Measurements from ENCODE around the gene CENPF. TPM values are rescaled to one million over a fixed set of nuclear protein-coding genes. Genes with fewer than 3 reads are reported as not detected.

CENPF gene
- total RNA-seq, 3 donors from 2014 or later (not counting 1 experiment from before 2014, with no cell fraction given): 3.8 to 6.6 (median 4.0) TPM

- Mint-ChIP-seq H3K36me3 (no peaks in the 10 kb centered on the region), H3K27me3 (ENCODE audit: low read depth in 2 of 2) (peaks cover 0 to 10% of the 10 kb centered on the region in 2 donors), H3K27ac (no peak overlapping the region), H3K4me3 (no peak overlapping the region), H3K9me3 (no peaks in the 10 kb centered on the region), H3K4me1 (no peaks in the 10 kb centered on the region)
- no peak for TF ChIP-seq CTCF (IDR thresholded peaks at IDR 0.05)
- Histone ChIP-seq H3K9me3 (ENCODE audit: control insufficient read depth, insufficient read depth, low read length) (no peaks in the 10 kb centered on the region), H3K4me1 (ENCODE audit: control insufficient read depth, insufficient read depth, low read length) (no peaks in the 10 kb centered on the region), H3K27me3 (ENCODE audit: control insufficient read depth, insufficient read depth, low read length) (no peaks in the 10 kb centered on the region), H3K4me3 (ENCODE audit: low read length) (no peak overlapping the region), H3K36me3 (ENCODE audit: control insufficient read depth, insufficient read depth, low read length) (no peaks in the 10 kb centered on the region), H3K27ac (ENCODE audit: low read length) (no peak overlapping the region)
- ATAC-seq: no peak
- 88% methylated on average over 4 of the region's 4 CpGs for WGBS (ENCODE audit: insufficient coverage)
- no peak for DNase-seq
- intact Hi-C loops (cut with micrococcal nuclease): no loop called here
Observed at GRCh38 chr1:214568328-214568727, 34.7 kb upstream of the CENPF start.

GRCh38 chr1:214569357-214570004 lies 33.5 kb upstream of the CENPF start:
- Mint-ChIP-seq H3K4me1 (no peaks in the 10 kb centered on the region), H3K4me3 (no peak overlapping the region), H3K36me3 (no peaks in the 10 kb centered on the region), H3K27me3 (ENCODE audit: low read depth in 2 of 2) (peaks cover 0 to 10% of the 10 kb centered on the region in 2 donors), H3K9me3 (no peaks in the 10 kb centered on the region), H3K27ac (no peak overlapping the region)
- intact Hi-C loops (cut with micrococcal nuclease): no loop called here
- Histone ChIP-seq H3K27ac (ENCODE audit: low read length) (no peak overlapping the region), H3K36me3 (ENCODE audit: control insufficient read depth, insufficient read depth, low read length) (no peaks in the 10 kb centered on the region), H3K27me3 (ENCODE audit: control insufficient read depth, insufficient read depth, low read length) (no peaks in the 10 kb centered on the region), H3K4me3 (ENCODE audit: low read length) (no peak overlapping the region), H3K4me1 (ENCODE audit: control insufficient read depth, insufficient read depth, low read length) (no peaks in the 10 kb centered on the region), H3K9me3 (ENCODE audit: control insufficient read depth, insufficient read depth, low read length) (no peaks in the 10 kb centered on the region)
- 98% methylated on average over 1 of the region's 2 CpGs for WGBS (ENCODE audit: insufficient coverage)
- TF ChIP-seq CTCF (IDR thresholded peaks at IDR 0.05): no peak
- DNase-seq (no peak), ATAC-seq (no peak)

GRCh38 chr1:214570442-214570841 lies 32.6 kb upstream of the CENPF start:
- Mint-ChIP-seq H3K4me1 (no peaks in the 10 kb centered on the region), H3K27me3 (ENCODE audit: low read depth in 2 of 2) (peaks cover 0 to 10% of the 10 kb centered on the region in 2 donors), H3K27ac (no peak overlapping the region), H3K36me3 (no peaks in the 10 kb centered on the region), H3K4me3 (no peak overlapping the region), H3K9me3 (no peaks in the 10 kb centered on the region)
- Histone ChIP-seq H3K36me3 (ENCODE audit: control insufficient read depth, insufficient read depth, low read length) (no peaks in the 10 kb centered on the region), H3K4me1 (ENCODE audit: control insufficient read depth, insufficient read depth, low read length) (no peaks in the 10 kb centered on the region), H3K9me3 (ENCODE audit: control insufficient read depth, insufficient read depth, low read length) (no peaks in the 10 kb centered on the region), H3K27ac (ENCODE audit: low read length) (no peak overlapping the region), H3K27me3 (ENCODE audit: control insufficient read depth, insufficient read depth, low read length) (no peaks in the 10 kb centered on the region), H3K4me3 (ENCODE audit: low read length) (no peak overlapping the region)
- intact Hi-C loops (cut with micrococcal nuclease): no loop called here
- no peak for ATAC-seq
- TF ChIP-seq CTCF (IDR thresholded peaks at IDR 0.05): no peak
- 63% methylated on average over 2 of the region's 2 CpGs for WGBS (ENCODE audit: insufficient coverage)
- DNase-seq: no peak

GRCh38 chr1:214571281-214571680 lies 31.7 kb upstream of the CENPF start:
- Histone ChIP-seq H3K36me3 (ENCODE audit: control insufficient read depth, insufficient read depth, low read length) (no peaks in the 10 kb centered on the region), H3K27ac (ENCODE audit: low read length) (no peak overlapping the region), H3K4me3 (ENCODE audit: low read length) (no peak overlapping the region), H3K4me1 (ENCODE audit: control insufficient read depth, insufficient read depth, low read length) (no peaks in the 10 kb centered on the region), H3K27me3 (ENCODE audit: control insufficient read depth, insufficient read depth, low read length) (no peaks in the 10 kb centered on the region), H3K9me3 (ENCODE audit: control insufficient read depth, insufficient read depth, low read length) (peaks cover 7% of the 10 kb centered on the region)
- ATAC-seq: no peak
- no peak for DNase-seq
- H3K27ac Mint-ChIP-seq: no peak overlapping the region
- peaks cover 6% of the 10 kb centered on the region for H3K36me3 Mint-ChIP-seq
- no peak for TF ChIP-seq CTCF (IDR thresholded peaks at IDR 0.05)
- H3K4me3 Mint-ChIP-seq: no peak overlapping the region
- intact Hi-C loops (cut with micrococcal nuclease): no loop called here
- H3K27me3 Mint-ChIP-seq (ENCODE audit: low read depth in 2 of 2): peaks cover 0 to 10% of the 10 kb centered on the region in 2 donors
- peaks cover 3 to 6% of the 10 kb centered on the region in 2 donors for H3K9me3 Mint-ChIP-seq
- H3K4me1 Mint-ChIP-seq: no peaks in the 10 kb centered on the region

All from natural killer cell (primary cell).